ELR (cell line): ENCODE results near the gene QDPR.
"Not testable (repeated sequence)": the region's sequence is repeated elsewhere in the genome, so short reads cannot be mapped to it uniquely, and the experiment has no call there.

Experiments used
- DNase-seq: peaks from one replicate; pipeline ENCODE4 v3.0.0-alpha.2; 2015; ENCODE audit warnings: low read depth

QDPR gene

GRCh38 chr4:17511950-17512795 is at the start of gene QDPR:
Gene QDPR, minus strand, starts transcription at chr4:17512090. Its CDS starts 36 bp downstream, at chr4:17512054.
- DNase-seq, result peak; percentile 82

GRCh38 chr4:17561195-17561909 is 49.5 kb upstream of the QDPR start:
- DNase-seq, result peak; percentile 82

GRCh38 chr4:17560065-17560673 is 48.3 kb upstream of the QDPR start:
- no peak for DNase-seq

- DNase-seq, result no peak
Observed at GRCh38 chr4:17559709-17560048, 47.8 kb upstream of the QDPR start.

GRCh38 chr4:17558941-17559708 is 47.2 kb upstream of the QDPR start:
- no peak for DNase-seq

GRCh38 chr4:17557880-17558279 is 46.0 kb upstream of the QDPR start:
- no peak for DNase-seq

GRCh38 chr4:17556498-17556897 is 44.6 kb upstream of the QDPR start:
- no peak for DNase-seq

- no peak for DNase-seq
Observed at GRCh38 chr4:17554568-17554967, 42.7 kb upstream of the QDPR start.

- no peak for DNase-seq
Observed at GRCh38 chr4:17552427-17552826, 40.5 kb upstream of the QDPR start.

- DNase-seq, result no peak
Observed at GRCh38 chr4:17550549-17550948, 38.7 kb upstream of the QDPR start.

- no peak for DNase-seq
Observed at GRCh38 chr4:17546678-17547077, 34.8 kb upstream of the QDPR start.

GRCh38 chr4:17546222-17546621 is 34.3 kb upstream of the QDPR start:
- no peak for DNase-seq

GRCh38 chr4:17545374-17546140 is 33.7 kb upstream of the QDPR start:
- DNase-seq, result no peak

- no peak for DNase-seq
Observed at GRCh38 chr4:17544831-17545234, 32.9 kb upstream of the QDPR start.

GRCh38 chr4:17544205-17544604 is 32.3 kb upstream of the QDPR start:
- peak; percentile 45 for DNase-seq

GRCh38 chr4:17537060-17537459 is 25.2 kb upstream of the QDPR start:
- not testable (repeated sequence) for DNase-seq

- no peak for DNase-seq
Observed at GRCh38 chr4:17535906-17536305, 24.0 kb upstream of the QDPR start.

- no peak for DNase-seq
Observed at GRCh38 chr4:17535242-17535641, 23.4 kb upstream of the QDPR start.

- no peak for DNase-seq
Observed at GRCh38 chr4:17534705-17535104, 22.8 kb upstream of the QDPR start.

- DNase-seq, result no peak
Observed at GRCh38 chr4:17531538-17532285, 19.8 kb upstream of the QDPR start.
